GM12878 (cell line): ENCODE results near the gene LRRK1. TPM values are rescaled to one million over a fixed set of nuclear protein-coding genes. Genes with fewer than 3 reads are reported as not detected.
A peak's percentile ranks its signal among the peaks of the same experiment; 100 is the strongest.

Experiments used
- ATF2 ChIP-seq: IDR thresholded peaks from 2 replicates; pipeline ENCODE4 v1.6.1; 2012; ENCODE audit warnings: low read length, inconsistent platforms
- BCL11A ChIP-seq: IDR thresholded peaks from 2 replicates; pipeline ENCODE4 v1.6.1; 2011; ENCODE audit warnings: low read depth, low read length
- CHD1 ChIP-seq: IDR thresholded peaks from 2 replicates; pipeline ENCODE4 v1.6.1; 2012; ENCODE audit warnings: low read depth, low read length, improper control_type of control experiment
- E2F8 ChIP-seq: fragments of 450-650 bp; IDR thresholded peaks from 2 replicates; pipeline ENCODE4 v1.6.1; 2018; ENCODE audit warnings: mild to moderate bottlenecking, low read depth, moderate library complexity; ENCODE audit not compliant: partially characterized antibody
- IKZF2 ChIP-seq, 2 experiments: fragments of 450-650 bp; IDR thresholded peaks; 2 replicates each; pipeline ENCODE4 v1.6.1; 2017; ENCODE audit warnings: mild to moderate bottlenecking in 2 of 2, moderate library complexity in 2 of 2
- KAT2A ChIP-seq: conservative IDR thresholded peaks from 2 replicates; pipeline ENCODE4 v1.6.1; 2011; ENCODE audit warnings: low read depth, low read length; ENCODE audit not compliant: control insufficient read depth
- NR2F1 ChIP-seq: fragments of 450-650 bp; conservative IDR thresholded peaks from 2 replicates; pipeline ENCODE4 v1.6.1; 2017; ENCODE audit warnings: mild to moderate bottlenecking
- PBX3 ChIP-seq: IDR thresholded peaks from 2 replicates; pipeline ENCODE4 v1.6.1; 2011; ENCODE audit warnings: mild to moderate bottlenecking, low read depth, low read length, moderate library complexity; ENCODE audit not compliant: insufficient replicate concordance
- RELB ChIP-seq: fragments of 450-650 bp; IDR thresholded peaks from 2 replicates; pipeline ENCODE4 v1.6.1; 2017; ENCODE audit warnings: low read depth, mild to moderate bottlenecking, moderate library complexity
- SKIL ChIP-seq: fragments of 450-650 bp; IDR thresholded peaks from 2 replicates; pipeline ENCODE4 v1.6.1; 2017; ENCODE audit warnings: mild to moderate bottlenecking, low read depth, inconsistent platforms; ENCODE audit not compliant: poor library complexity, severe bottlenecking
- SMAD1 ChIP-seq: fragments of 450-650 bp; IDR thresholded peaks from 2 replicates; pipeline ENCODE4 v1.6.1; 2018; ENCODE audit warnings: mild to moderate bottlenecking, low read depth; ENCODE audit not compliant: partially characterized antibody
- TAF1 ChIP-seq: IDR thresholded peaks from 2 replicates; pipeline ENCODE4 v1.6.1; 2011; ENCODE audit warnings: mild to moderate bottlenecking, low read depth, low read length, borderline replicate concordance
- USF1 ChIP-seq: IDR thresholded peaks from 2 replicates; pipeline ENCODE4 v1.6.1; 2011; ENCODE audit warnings: borderline replicate concordance, low read depth, mild to moderate bottlenecking, moderate library complexity, mixed read lengths, low read length; ENCODE audit not compliant: insufficient read depth; ENCODE audit errors: extremely low read length
- USF2 ChIP-seq: IDR thresholded peaks from 2 replicates; pipeline ENCODE4 v1.6.1; 2011; ENCODE audit warnings: low read depth, low read length, improper control_type of control experiment, borderline replicate concordance
- WRNIP1 ChIP-seq: IDR thresholded peaks from 2 replicates; pipeline ENCODE4 v1.6.1; 2011; ENCODE audit warnings: low read depth, low read length, improper control_type of control experiment, borderline replicate concordance
- ZNF217 ChIP-seq: fragments of 450-650 bp; IDR thresholded peaks from 2 replicates; pipeline ENCODE4 v1.6.1; 2017; ENCODE audit warnings: antibody characterized with exemption, mild to moderate bottlenecking
- ZNF274 ChIP-seq: IDR thresholded peaks from one replicate; pipeline ENCODE4 v1.8.0; 2011; ENCODE audit not compliant: insufficient read length, insufficient read depth
- polyA plus RNA-seq, 11 experiments: library from polyadenylated mRNA; depleted of rRNA in 4 of 11; unstranded in 6 of 11; stranded (reverse) in 5 of 11; fragments of >200 nt; fragmentation: Nextera tagmentation in 4 of 11; fragmentation: Illumina TruSeq in 1 of 11; extraction: Ambion mirVana in 4 of 11; extraction: Trizol in 1 of 11; gene quantifications; 1 replicate in 1 of 11; 2 replicates in 10 of 11; pipeline versions ENCODE4 v1.2.1 to v1.2.3, GENCODE V29; 2011 to 2016; ENCODE audit warnings: inconsistent platforms in 2 of 11, missing spikeins in 2 of 11, low read depth in 1 of 11
- total RNA-seq, 4 experiments: library from RNA; depleted of rRNA in 3 of 4; stranded (reverse); fragments of >200 nt in 3 of 4; fragmentation: Illumina TruSeq in 1 of 4; extraction: Trizol in 1 of 4; gene quantifications; 2 replicates each; pipeline versions ENCODE4 v1.2.1 to v1.2.3, GENCODE V29; 2013 to 2021

LRRK1 gene
- total and polyA plus RNA-seq, 10 of the 15 experiments (the other 5 are each of a cell fraction or from before 2014, with no cell fraction given): 2.2 to 58.3 (median 17.9) TPM

GRCh38 chr15:100941536-100941935 lies 22.4 kb downstream of the LRRK1 start (continued):
- TF ChIP-seq ATF2 (no peak), SMAD1 (no peak), TAF1 (peak; percentile 68), NR2F1 (no peak), ZNF274 (no peak), ZNF217 (no peak), WRNIP1 (no peak), CHD1 (no peak), SKIL (no peak), RELB (peak; percentile 71), USF1 (no peak), IKZF2 (IDR thresholded peaks at IDR 0.05) (peak in 1 of 2 experiments; percentile 45; a peak in 1 of 4 replicates), KAT2A (no peak), PBX3 (no peak), E2F8 (no peak), USF2 (no peak), BCL11A (0 out of 2 replicates have a peak, but pooled peaks have one; percentile 51)
